ENCODE data around the gene ST6GALNAC3.
"Not testable (repeated sequence)": the region's sequence is repeated elsewhere in the genome, so short reads cannot be mapped to it uniquely, and the experiment has no call there.

The ST6GALNAC3 gene

GRCh38 chr1:76607717-76608116, 533.2 kb downstream of the ST6GALNAC3 start:
- DNase-seq: no peak

GRCh38 chr1:76611770-76612445, 537.4 kb downstream of the ST6GALNAC3 start:
- DNase-seq: no peak

- DNase-seq: no peak
Measured at GRCh38 chr1:76613886-76614285, 539.3 kb downstream of the ST6GALNAC3 start.

- DNase-seq: no peak
Measured at GRCh38 chr1:76615253-76616035, 540.9 kb downstream of the ST6GALNAC3 start.

GRCh38 chr1:76620371-76620770, 545.8 kb downstream of the ST6GALNAC3 start:
- no peak for DNase-seq

- DNase-seq: no peak
Measured at GRCh38 chr1:76622774-76623528, 548.4 kb downstream of the ST6GALNAC3 start.

GRCh38 chr1:76625886-76626678, 551.5 kb downstream of the ST6GALNAC3 start:
- DNase-seq: peak; percentile 83

- DNase-seq: no peak
Measured at GRCh38 chr1:76627498-76627897, 553.0 kb downstream of the ST6GALNAC3 start.

GRCh38 chr1:76627901-76628300, 553.4 kb downstream of the ST6GALNAC3 start:
- DNase-seq: no peak

- no peak for DNase-seq
Measured at GRCh38 chr1:76632136-76632535, 557.6 kb downstream of the ST6GALNAC3 start.

- no peak for DNase-seq
Measured at GRCh38 chr1:76635784-76636183, 561.2 kb downstream of the ST6GALNAC3 start.

GRCh38 chr1:76639181-76639580, 564.6 kb downstream of the ST6GALNAC3 start:
- no peak for DNase-seq

- DNase-seq: no peak
Measured at GRCh38 chr1:76640092-76640491, 565.5 kb downstream of the ST6GALNAC3 start.

GRCh38 chr1:76640723-76641122, 566.2 kb downstream of the ST6GALNAC3 start:
- no peak for DNase-seq

GRCh38 chr1:76644139-76644538, 569.6 kb downstream of the ST6GALNAC3 start:
- DNase-seq: no peak

- DNase-seq: not testable (repeated sequence)
Measured at GRCh38 chr1:76652860-76653259, 578.3 kb downstream of the ST6GALNAC3 start.

- no peak for DNase-seq
Measured at GRCh38 chr1:76657623-76658022, 583.1 kb downstream of the ST6GALNAC3 start.

- DNase-seq: peak; percentile 27
Measured at GRCh38 chr1:76659171-76659940, 584.8 kb downstream of the ST6GALNAC3 start.

- DNase-seq: no peak
Measured at GRCh38 chr1:76661531-76661930, 587.0 kb downstream of the ST6GALNAC3 start.

GRCh38 chr1:76666499-76666898, 592.0 kb downstream of the ST6GALNAC3 start:
- DNase-seq: peak; percentile 38

GRCh38 chr1:76668046-76668445, 593.5 kb downstream of the ST6GALNAC3 start:
- DNase-seq: peak; percentile 81

- peak; percentile 5 for DNase-seq
Measured at GRCh38 chr1:76669131-76669530, 594.6 kb downstream of the ST6GALNAC3 start.

All from NCI-H69 (cell line).